Measurements from ENCODE around the gene TNPO3. TPM values are rescaled to one million over a fixed set of nuclear protein-coding genes. Genes with fewer than 3 reads are reported as not detected.

TNPO3 gene
- total and polyA plus RNA-seq, 10 of the 15 experiments (the other 5 are each of a cell fraction or from before 2014, with no cell fraction given): 17.6 to 91.8 (median 65.9) TPM

DNA sequence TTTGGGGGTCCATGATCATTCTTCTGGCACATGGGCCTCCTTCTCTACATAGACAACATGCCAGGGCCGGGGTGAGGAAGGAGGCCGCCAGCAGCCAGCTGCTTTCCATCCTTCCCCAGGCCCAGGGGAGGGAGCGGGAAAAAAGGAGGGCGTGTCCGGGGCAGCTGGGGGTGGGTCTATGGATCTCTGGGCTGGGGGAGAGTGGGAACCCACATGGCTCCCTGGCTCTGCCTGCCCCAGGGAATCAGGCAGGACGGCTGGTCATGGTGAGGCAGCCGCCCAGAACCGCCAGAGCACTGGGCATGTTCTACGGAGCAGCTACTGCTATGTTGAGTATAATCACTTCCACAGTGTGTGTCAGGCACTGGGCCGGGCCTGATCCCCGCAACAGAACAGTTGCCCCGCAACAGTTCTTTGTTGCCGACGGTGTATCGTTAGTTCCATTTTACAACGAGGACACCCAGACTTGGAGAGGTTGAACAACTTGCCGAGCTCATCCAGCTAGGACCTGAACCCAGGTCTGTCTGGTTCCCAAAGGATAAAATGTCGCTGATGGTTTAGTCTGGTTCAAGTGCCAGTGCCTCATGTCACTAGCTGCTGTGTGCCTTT lies 123.6 kb downstream of the TNPO3 start:
- CTCF ChIA-PET: no interaction called here
- POLR2A ChIA-PET: no interaction called here
- no peak overlapping the region for H3K4me3 ChIP-seq
- no peaks in the 10 kb centered on the region for H4K20me1 ChIP-seq (ENCODE audit: control insufficient read depth, insufficient read depth)
- TF ChIP-seq CTCF (IDR thresholded peaks at IDR 0.05 in 2 of 3, conservative IDR thresholded peaks at IDR 0.05 in 1 of 3; ENCODE audit: control insufficient read depth in 2 of 3, extremely low read depth in 1 of 3, insufficient read depth in 1 of 3, low read depth in 3 of 3, low read length in 3 of 3): no peak
- WGBS (ENCODE audit: insufficient coverage, insufficient replicate concordance, low lambda C conversion rate, missing lambda C conversion rate): 93% methylated on average over 18 of the region's 18 CpGs
- BruUV-seq (replicated peaks): no TSS peak
- H2AFZ ChIP-seq (ENCODE audit: control insufficient read depth, low read depth, low read length): no peak overlapping the region
- no peak overlapping the region for H3K4me2 ChIP-seq (ENCODE audit: control insufficient read depth, insufficient read depth)
- no peak overlapping the region for H3K27ac ChIP-seq (ENCODE audit: control insufficient read depth, insufficient read depth)
- H3K9me3 ChIP-seq (replicated peaks; ENCODE audit: control insufficient read depth, insufficient read depth, low read length): no peaks in the 10 kb centered on the region
- no peak for FAIRE-seq
- H3K27me3 ChIP-seq (replicated peaks in 1 of 2; ENCODE audit: control insufficient read depth in 2 of 2, insufficient read depth in 2 of 2, low read length in 1 of 2): no peaks in the 10 kb centered on the region
- no peak for DNase-seq (ENCODE audit: low read depth, low spot score)
- intact Hi-C loops (cut with micrococcal nuclease; ENCODE audit: unreplicated experiment) (loop anchor here (10.0 kb wide), 2 partner anchors 214 to 684 kb away; partner anchors contain the start of genes NRF1 and TSPAN33), in situ Hi-C loops (cut with MboI) (no loop called here)
- H3K36me3 ChIP-seq (ENCODE audit: control insufficient read depth in 2 of 2, insufficient read depth in 2 of 2, low read length in 1 of 2): no peaks in the 10 kb centered on the region
- peaks cover 36% of the 10 kb centered on the region for H3K4me1 ChIP-seq (ENCODE audit: control insufficient read depth, insufficient read depth, low read length)
- no peak overlapping the region for H3K9ac ChIP-seq (ENCODE audit: control insufficient read depth, insufficient read depth, low read length)
- no peak for ATAC-seq
- SMC1A ChIA-PET (ENCODE audit: uncharacterized antibody, unreplicated experiment): no interaction called here
- peaks cover 27% of the 10 kb centered on the region for H3K79me2 ChIP-seq (ENCODE audit: control insufficient read depth, insufficient read depth, low read length)
- RAD21 ChIA-PET (ENCODE audit: unreplicated experiment): interaction anchor here (0.9 to 1.3 kb wide), 2 partner anchors 9 kb away, joined by 3 to 4 read pairs; no protein-coding TSS in a partner anchor
